CD4-positive, alpha-beta T cell treated with Interleukin-4 for 1 hour (primary cell): ENCODE measurements around the gene LRRTM4.
"Not testable (repeated sequence)": the region's sequence is repeated elsewhere in the genome, so short reads cannot be mapped to it uniquely, and the experiment has no call there.

Experiments used
- DNase-seq, 2 donors: peaks; one replicate each; pipeline ENCODE4 v3.0.0-alpha.2; 2020 to 2022

LRRTM4 gene

GRCh38 chr2:76713312-76713711 is 808.9 kb downstream of the LRRTM4 start:
- no peak for DNase-seq

GRCh38 chr2:76711490-76711889 is 810.7 kb downstream of the LRRTM4 start:
- no peak for DNase-seq

DNA sequence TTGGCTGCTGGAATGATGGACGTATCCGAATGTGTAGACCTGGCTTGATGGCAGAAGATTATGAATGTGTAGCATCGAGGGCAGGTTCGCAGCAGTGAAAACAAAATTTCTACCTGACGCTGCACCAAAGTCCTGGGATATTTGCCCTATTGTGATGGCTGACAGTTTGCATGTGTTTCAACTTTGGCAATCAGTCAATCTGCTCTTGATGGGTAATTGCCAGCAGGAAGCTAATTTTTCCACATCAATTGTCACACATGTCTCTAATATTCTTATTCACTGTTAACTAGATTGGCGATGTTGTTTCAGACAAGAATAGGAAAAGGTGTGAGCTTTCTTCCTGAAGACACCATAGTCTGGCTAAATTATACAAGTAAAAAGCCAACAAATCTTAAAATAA is 821.3 kb downstream of the LRRTM4 start:
- no peak for DNase-seq

DNA sequence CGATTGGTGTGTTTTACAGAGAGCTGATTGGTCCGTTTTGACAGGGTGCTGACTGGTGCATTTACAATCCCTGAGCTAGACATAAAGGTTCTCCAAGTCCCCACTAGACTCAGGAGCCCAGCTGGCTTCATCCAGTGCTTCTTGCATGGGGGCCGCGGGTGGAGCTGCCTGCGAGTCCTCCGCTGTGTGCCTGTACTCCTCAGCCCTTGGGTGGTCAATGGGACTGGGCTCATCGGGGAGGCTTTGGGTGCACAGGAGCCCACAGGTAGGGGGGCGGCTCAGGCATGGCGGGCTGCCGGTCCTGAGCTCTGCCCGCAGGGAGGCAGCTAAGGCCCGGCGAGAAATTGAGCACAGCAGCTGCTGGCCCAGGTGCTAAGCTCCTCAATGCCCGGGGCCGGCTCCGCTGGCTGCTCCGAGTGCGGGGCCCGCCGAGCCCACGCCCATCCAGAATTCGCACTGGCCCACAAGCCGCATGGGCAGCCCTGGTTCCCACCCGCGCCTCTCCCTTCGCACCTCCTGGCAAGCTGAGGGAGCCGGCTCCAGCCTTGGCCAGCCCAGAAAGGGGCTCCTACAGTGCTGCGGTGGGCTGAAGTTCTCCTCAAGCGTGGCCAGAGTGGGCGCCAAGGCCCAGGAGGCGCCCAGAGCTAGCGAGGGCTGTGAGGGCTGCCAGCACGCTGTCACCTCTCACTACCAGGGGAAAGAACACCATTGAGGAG is 824.0 kb downstream of the LRRTM4 start:
- not testable (repeated sequence) for DNase-seq
